ENCODE measurements around the gene TRAPPC6A.

DNA sequence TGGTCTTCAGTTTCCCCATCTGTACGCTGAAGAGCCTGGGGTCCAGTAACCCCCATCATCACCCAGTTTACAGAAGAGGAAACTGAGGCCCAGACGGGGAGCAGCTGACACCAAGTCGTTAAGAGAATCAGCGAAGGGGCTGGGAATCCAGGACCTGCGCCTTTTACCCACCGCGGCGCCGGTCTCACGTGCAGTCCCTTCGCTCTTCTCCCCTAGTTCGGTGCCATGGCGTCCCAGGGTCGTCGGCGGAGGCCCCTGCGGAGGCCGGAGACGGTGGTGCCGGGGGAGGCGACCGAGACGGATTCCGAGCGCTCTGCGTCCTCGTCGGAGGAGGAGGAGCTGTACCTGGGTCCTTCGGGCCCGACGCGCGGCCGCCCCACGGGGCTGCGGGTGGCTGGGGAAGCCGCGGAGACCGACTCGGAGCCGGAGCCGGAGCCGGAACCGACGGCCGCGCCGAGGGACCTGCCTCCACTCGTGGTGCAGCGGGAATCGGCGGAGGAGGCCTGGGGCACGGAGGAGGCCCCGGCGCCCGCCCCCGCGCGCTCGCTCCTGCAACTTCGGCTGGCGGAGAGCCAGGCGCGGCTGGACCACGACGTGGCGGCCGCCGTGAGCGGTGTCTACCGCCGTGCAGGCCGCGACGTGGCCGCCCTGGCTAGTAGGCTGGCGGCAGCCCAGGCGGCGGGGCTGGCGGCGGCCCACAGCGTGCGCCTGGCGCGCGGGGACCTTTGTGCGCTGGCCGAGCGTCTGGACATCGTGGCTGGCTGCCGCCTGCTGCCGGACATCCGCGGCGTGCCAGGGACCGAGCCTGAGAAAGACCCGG lies 1.2 kb upstream of the TRAPPC6A start:
- TF ChIP-seq MYC (CRISPR knock-in tag; IDR thresholded peaks at IDR 0.05; ENCODE audit: borderline replicate concordance): peak; percentile 7; the same call in 1 of the 2 replicates
- TF ChIP-seq TCF7L2 (IDR thresholded peaks at IDR 0.05; ENCODE audit: low read depth, low read length): no peak
- TF ChIP-seq, protein P1, sequence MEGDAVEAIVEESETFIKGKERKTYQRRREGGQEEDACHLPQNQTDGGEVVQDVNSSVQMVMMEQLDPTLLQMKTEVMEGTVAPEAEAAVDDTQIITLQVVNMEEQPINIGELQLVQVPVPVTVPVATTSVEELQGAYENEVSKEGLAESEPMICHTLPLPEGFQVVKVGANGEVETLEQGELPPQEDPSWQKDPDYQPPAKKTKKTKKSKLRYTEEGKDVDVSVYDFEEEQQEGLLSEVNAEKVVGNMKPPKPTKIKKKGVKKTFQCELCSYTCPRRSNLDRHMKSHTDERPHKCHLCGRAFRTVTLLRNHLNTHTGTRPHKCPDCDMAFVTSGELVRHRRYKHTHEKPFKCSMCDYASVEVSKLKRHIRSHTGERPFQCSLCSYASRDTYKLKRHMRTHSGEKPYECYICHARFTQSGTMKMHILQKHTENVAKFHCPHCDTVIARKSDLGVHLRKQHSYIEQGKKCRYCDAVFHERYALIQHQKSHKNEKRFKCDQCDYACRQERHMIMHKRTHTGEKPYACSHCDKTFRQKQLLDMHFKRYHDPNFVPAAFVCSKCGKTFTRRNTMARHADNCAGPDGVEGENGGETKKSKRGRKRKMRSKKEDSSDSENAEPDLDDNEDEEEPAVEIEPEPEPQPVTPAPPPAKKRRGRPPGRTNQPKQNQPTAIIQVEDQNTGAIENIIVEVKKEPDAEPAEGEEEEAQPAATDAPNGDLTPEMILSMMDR (CRISPR knock-in tag; IDR thresholded peaks at IDR 0.05): no peak
- TF ChIP-seq GABPA (IDR thresholded peaks at IDR 0.05; ENCODE audit: low read depth, low read length): no peak
- no peak for TF ChIP-seq GABPA (CRISPR knock-in tag; IDR thresholded peaks at IDR 0.05; ENCODE audit: low read depth)

All from HepG2 (cell line).